Amygdala (tissue), 56 donors: Measurements from ENCODE around the gene RNU5B-1.

Experiments
- DNase-seq, 56 donors: peaks; one replicate each; lab custom pipeline; 2025; lab: John Stamatoyannopoulos, UW

Gene RNU5B-1

GRCh38 chr15:65304381-65305149 is at the start of gene RNU5B-1:
RNU5B-1 (plus strand) TSS chr15:65304677.
- peak in 40 of 56 donors; percentile 7 to 98 (median 44) for DNase-seq

DNA sequence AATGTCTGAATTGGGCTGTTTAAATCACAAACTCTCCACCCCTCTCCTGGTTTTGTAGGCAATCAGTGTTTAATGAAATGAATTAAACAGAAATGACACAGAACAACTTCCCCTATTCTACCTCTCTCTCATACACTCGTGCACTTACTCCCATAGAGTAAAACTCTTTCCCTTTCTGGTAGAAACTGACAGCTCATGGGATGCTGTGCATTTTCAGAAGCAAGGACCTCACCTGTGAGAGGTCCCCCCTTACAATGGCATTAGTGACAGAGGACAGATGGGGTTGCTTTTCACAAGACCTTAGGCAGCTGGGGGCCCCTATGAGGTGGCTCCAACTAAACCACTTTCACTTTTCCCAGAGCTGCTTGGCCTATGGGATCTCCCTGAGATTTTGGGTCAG is 49.7 kb upstream of the RNU5B-1 start:
- DNase-seq, result no peak

DNA sequence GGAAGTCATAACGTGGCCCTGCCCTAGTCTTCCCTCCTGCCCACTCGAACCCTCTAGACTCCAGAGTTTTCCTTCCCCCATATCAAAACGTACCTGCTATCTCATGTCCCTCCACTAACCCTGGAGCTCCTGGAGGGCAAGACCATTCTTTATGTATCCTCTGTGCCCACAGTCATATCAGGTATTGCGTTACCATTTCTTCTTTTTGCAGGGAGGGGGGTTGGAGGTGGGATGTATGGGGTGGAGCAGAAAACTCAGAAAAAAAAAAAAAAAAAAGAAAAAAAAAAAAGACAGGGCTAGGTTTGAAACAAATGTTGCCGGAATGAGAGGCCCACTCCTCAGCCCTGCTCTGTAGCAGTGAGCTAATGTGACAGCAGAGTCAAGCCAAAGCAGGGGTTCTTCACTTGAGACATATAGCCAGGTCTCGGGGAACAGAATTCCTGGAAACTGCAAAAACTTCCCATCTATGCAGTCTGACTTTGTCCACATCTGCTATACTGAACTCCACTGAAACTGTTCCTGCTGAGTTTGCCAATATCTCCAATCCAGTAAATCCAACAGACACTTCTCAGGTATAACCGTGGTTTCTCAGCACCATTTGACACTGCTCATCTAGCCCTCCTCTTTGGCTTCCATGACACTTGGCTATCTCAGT is 48.9 kb upstream of the RNU5B-1 start:
- DNase-seq, result no peak

DNA sequence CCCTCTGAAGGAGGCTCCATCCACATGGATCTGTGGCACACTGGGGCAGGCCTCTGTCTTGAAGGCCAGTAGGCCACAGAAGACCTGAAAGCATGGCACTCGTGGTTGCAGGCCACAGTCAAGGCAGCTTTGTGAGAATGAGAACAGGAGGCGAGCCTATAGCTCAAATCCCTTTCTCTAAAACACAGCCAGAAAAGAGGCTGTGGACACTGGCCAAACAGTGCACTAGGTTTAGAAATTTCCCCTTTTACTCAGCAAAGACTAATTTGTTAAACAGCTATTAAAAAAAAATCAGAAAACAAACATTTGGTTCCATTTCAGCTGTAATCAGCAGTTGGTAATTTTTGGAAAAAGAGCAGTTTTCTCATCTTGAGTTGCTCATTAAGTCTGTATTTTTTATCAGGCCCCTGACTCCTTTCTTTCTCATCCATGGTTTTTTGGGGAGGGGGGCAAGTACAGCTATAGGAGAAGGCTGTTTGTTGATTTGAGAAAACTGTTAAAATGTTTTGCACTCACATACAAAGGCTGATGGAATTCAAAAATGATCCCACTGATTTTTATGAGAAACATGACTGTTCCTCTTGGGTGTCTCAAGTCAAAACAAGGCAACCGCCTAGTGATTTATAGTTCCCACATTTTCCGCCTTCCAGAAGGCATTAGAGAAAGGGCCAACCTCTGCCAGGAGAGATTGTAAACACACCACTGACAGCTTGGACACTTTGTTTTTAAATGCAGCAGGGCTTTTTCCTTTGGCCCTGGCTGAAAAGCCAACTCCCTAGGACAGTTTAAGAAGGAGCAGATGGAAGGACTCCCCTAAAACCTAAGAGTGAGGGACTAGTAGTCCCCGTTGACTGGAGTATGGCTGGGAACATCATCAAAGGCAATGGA is 45.9 kb upstream of the RNU5B-1 start:
- DNase-seq, result no peak

GRCh38 chr15:65259367-65259797 is 45.1 kb upstream of the RNU5B-1 start:
- DNase-seq, result no peak

DNA sequence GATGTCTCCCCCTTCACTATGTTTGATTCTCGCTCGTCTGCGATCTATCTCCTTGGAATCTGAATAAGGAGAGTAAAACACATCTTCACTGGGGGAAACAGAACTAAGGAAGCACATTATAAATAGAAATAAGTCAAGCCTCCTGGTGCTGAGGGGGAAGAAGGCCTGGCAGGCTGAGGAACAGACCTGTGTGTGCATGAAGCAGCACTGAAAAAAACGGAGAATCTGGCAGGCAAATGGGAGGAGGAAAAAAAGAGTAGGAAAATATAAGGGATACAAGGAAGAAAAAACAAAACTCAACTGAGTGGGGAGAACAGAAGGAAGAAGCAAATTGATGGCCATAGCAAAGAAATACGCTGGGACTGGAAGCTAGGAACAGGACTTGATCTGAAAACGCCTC is 43.5 kb upstream of the RNU5B-1 start:
- no peak for DNase-seq

GRCh38 chr15:65263313-65263712 is 41.2 kb upstream of the RNU5B-1 start:
- no peak for DNase-seq

DNA sequence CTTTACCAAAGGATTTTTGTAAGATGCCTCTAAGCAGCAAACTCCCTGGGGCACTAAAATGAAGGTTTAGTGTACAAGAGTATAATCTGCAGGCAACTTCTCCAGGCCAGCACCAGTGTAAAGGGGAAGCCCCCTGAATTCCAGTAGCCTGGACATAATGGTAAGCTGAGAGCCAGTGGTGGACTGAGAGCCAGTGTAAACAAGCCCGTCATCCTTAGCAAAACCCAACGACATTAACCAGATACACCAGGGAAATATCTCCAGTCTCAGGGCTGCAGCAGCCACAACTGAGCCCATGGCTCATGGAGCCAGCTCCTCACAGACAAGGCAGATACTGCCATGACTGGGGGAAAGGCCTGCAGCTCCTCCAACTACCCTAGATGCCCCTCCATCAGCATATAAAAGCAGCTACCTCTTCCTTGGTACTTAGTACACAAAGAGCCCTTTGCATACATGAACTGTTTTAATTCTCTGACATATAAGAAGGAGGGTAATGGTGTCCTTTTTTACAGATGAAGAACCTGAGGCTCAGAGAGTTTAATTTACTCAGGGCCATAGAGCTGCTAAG is 39.5 kb upstream of the RNU5B-1 start:
- DNase-seq, result no peak

DNA sequence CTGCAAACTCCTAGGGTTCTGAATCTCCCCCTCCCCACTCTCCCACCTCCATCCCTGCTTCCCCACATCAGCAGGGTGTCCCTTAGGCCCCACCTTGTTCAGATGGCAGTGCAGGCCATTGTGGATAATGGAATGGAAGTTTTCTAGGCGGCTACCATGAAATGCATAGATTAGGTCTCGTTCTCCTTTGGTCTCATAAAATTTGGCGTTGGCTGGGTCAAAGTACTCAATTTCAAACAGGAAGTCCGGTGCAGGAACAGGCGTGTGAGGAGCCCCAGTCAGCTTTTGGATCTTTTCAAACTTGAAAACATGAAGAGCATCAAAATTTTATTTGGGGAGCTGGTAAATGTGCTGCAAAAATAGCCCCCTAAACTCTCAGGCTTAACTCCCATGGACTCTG is 38.0 kb upstream of the RNU5B-1 start:
- DNase-seq, result no peak

GRCh38 chr15:65268411-65268810 is 36.1 kb upstream of the RNU5B-1 start:
- no peak for DNase-seq

DNA sequence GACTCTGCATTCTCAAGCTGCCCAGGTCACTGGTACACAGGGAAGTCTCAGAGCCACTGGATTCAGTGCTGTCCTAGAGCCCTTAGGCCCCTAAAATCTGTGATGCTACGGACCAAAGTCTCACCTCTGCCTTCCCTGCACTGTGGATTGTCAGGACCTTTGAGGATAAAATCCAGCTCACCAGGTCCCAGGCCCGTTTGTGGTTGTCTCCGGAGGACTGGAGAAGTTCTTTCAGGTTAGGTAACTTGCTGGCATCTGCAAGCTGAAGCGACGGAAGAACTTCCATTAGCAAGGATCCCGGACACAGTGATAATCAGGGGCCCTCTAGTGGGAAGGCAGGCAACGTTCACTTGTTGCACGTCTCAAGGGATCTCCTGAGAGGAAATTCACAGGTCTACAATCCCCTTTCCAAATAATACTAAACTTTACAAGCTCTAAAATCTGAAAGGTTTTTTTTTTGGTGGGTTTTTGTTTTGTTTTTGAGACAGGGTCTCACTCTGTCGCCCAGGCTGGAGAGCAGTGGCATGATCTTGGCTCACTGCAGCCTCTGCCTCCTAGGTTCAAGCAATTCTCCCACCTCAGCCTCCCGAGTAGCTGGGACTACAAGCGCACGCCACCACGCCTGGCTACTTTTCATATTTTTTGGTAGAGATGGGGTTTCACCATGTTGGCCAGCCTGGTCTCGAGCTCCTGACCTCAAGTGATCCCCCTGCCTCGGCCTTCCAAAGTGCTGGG is 33.5 kb upstream of the RNU5B-1 start:
- DNase-seq, result peak in 43 of 56 donors; percentile 1 to 70 (median 26)

DNA sequence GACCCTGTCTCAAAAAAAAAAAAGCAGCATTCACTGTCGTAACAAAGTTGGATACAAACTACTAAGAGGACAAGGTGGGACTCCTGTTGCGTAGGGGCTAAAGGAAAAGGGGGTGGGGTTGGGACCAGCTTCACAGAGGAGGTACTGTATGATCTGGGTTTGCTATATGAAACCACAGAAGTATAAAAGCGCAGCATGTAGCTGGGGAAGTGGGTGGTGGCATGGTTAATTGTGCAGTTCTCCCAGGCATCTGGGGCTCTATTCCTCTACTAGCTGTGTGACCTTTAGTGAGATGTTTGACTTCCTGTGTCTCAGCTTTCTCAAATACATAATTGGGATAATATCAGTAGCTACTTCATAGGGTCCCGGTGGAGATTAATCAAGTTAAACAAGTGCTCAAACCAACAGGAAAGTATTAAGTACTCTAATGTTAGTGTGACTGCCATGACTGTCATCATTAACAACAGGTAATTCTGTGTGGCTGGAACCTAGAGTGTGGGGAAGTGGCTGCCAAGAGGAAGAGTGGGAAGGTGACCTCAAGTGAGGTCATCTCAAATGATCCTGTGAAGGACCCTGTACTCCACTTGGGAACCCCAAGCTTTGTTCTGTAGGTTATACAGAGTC is 29.3 kb upstream of the RNU5B-1 start:
- DNase-seq, result no peak

GRCh38 chr15:65275728-65276126 is 28.8 kb upstream of the RNU5B-1 start:
- no peak for DNase-seq

DNA sequence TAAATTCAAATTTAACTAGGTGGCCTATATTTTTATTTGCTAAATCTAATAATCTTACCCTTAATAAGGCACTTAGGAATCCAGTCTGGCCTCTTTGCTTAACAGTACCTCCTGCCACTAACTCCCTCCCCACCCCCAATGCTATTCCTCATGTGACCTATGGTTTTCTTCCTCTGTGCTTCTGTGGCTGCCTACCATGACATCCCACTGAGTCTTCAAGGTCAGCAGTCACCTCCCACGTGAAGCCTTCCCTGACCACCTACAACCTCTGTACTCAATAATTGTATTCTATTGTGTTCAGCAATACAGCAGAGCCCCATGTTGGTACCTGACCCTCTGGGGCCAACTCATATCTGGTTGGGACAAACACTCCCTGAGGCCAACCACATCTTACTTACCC is 27.5 kb upstream of the RNU5B-1 start:
- DNase-seq, result no peak

- no peak for DNase-seq
Observed at GRCh38 chr15:65278480-65278879, 26.0 kb upstream of the RNU5B-1 start.

GRCh38 chr15:65285291-65286068 is 19.0 kb upstream of the RNU5B-1 start:
- DNase-seq, result no peak

- DNase-seq, result peak in 19 of 56 donors; percentile 36 to 73 (median 60)
Observed at GRCh38 chr15:65286069-65286703, 18.3 kb upstream of the RNU5B-1 start.
